T-helper 2 cell (primary cell): ENCODE data around the gene PKNOX2.

ENCODE experiments used
- DNase-seq, 5 experiments: peaks; one replicate each; pipeline versions ENCODE4 v3.0.0 to v3.0.0-alpha.2; 2012 to 2022

PKNOX2 gene

DNA sequence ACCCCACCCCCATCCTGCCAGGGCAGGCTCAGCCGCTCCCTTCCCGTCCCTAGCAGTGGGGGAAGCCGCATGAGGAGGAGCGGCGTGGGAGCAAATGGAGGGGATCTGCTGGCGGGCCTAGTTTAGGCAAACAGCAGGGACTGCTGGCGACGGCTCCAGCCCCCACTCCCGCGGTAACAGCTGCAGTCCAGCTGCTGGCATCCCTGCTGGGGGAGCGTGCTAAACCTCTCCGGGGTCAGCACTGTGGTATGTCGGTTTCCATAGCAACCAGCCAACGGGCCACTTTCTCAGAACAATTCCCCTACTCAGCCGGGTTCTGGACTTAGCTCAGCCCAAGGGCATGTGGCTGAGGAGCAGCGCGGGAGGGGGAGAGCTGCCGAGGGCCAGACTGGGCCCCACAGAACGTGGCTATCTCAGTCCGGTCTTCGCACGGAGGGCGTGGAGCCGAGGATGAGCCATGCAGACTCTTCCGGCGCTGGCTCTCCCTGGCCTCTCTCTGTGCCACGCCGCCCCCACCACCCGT is 98.8 kb downstream of the PKNOX2 start:
- no peak for DNase-seq

DNA sequence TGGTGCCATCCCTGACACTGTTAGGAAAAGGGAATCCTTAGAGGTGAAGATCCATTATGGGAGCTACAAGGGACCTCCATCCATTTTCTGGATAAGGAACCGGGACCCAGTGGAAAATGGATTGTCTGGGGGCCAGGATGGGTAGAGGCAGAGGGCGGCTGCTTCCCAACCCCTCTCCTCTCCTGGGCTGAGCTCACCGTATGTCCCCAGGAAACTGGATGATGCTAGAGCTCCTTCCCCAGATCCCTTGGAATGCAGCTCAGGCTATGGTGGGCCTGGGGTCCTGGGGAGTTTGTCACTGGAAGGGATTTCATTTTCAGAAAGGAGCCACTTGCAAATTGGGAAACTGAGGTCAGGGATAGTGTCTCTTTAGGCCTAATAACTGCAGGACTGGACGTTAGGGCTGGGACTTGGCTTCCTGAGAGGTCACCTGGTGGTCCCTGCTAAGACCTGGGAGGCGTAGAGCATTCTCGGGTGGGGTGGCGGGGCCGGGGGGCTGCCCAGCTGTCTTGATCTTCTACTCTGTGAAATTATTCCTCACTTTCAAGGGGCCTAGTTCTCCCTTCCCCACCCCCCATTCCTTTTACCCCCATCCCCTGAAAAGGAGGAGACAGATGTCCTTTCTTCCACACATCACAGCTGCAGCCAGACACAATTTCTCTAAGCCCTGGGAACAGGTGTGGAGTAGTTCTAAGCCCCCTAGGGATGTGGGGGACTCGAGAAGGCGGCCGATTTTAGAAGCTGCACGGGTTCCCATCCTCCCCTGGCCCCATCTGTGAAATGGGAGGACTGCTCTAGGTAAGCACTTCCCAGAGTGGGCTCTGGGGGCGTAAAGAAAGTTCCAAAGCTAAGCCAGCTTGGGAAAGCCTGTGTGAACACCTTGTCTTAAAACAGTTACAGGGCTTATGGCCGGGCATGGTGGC is 99.8 kb downstream of the PKNOX2 start:
- DNase-seq, result no peak

DNA sequence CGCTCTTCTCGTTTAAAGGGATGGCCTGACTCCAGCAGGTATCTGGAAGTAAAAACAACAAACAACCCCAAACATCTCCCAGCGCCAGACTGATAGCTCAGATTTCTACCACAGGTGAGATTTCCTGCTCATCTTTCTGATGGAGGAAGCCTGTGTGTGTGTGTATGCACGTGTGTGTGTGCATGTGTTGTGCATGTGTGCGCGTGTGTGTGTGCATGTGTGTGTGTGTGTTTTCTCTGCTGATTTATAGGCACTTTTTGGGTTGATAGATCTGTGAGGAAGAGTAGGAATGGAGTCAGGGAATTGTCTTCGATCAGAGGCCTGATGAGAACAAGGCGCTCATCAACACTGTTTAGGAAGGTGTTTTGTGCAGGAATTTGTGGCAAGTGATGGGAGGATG is 103.0 kb downstream of the PKNOX2 start:
- DNase-seq, result no peak

DNA sequence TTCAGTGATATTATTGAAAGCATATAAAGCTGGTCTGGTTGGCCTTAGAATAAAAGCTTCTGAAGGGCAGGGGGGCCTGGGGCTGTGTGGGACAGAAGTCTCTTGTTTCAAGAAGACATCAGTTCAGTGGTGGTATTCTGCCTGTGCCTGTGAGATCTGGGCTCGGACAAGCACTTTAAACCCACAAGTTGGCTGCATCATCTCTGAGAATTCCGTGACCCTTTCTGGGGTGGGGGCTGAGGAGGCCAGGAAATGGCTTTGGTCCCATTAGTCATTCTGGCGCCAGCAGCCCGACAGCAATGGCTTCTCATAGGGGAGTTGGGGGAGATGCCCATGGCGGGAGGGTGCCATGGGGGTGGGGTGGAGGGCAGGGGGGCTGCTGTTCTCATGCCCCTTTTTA is 104.1 kb downstream of the PKNOX2 start:
- no peak for DNase-seq

DNA sequence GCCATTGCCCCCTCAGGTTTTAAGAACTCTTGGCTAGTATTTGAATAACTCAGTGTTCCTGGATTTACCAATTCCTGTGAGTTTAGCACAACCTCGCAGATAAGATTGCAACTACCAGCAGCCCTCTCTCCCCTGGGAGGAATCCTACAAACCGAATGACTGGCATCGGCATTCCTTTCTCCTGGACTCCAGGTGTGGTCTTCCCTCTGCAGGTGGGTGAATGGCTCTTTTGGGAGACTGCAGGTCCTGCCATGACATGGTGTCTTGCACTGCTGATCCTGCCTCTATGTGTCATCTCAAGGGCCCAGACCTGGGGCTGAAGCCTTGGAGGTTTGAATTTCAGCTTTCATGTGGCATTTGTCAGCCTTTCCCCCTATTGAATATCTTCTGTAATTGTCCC is 105.6 kb downstream of the PKNOX2 start:
- no peak for DNase-seq

DNA sequence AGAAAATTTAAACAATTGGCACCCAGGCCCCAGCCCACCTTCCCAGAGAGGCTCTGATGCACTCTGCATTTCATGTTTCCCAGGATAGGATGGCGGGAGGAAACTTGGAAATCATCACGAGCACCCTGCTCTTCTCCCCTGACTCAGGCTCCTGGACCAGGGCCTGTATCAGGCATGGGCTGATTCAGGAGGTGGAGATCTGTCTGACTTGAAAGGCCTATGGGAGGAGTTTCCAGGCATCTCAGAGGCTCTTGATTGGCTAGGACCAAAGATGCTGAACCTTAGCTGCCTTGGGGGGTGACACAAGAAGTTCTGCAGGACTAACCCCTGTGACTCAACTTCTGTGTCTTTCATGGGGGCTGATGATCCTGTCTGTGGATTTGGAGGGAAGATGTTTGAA is 106.2 kb downstream of the PKNOX2 start:
- no peak for DNase-seq

DNA sequence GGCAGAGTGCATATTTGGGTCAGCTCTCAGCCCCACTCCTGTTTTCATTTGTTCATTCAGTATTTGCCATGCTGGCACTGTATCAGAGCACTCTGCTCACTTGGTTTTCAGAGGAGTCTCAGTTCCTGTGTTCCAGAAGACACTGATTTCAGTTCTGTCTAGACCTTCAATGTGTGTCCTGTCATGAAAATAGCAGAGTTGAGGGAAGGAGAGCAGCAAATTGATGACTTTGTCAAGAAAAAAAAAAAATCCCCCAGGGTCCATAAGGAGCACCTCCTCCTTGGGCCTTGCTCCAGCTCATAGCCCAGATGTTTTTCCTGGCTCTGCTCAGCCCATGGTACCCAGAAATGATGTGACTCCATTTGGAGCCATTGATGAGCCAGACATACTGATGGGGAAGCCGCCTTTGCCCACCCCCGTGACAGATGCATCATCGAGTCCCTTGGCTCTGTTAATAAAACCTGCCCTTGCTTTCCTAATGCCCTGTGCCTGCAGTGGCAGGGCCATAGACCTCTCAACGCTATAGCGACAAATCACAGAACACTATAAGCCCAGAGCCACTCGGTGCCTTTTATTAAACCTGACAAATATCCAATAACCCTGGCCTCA is 107.0 kb downstream of the PKNOX2 start:
- no peak for DNase-seq

DNA sequence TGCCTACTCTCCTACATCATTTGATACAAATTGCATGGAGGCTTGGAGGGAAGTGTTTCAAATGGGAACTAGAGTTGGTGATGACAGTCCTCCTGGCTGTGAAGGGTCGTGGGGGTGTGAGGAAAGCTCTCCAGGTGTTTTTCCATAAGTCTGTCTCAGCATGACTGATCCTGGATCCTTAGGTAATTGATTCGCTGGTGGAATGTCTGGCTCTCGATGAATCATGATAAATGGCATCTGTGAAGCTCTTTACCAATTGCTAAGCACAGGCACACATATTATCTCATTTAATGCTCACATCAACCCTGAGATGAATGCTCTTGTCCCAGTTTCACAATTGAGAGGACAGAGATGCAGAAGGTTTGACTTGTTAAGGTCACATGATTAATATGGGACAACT is 107.5 kb downstream of the PKNOX2 start:
- no peak for DNase-seq

DNA sequence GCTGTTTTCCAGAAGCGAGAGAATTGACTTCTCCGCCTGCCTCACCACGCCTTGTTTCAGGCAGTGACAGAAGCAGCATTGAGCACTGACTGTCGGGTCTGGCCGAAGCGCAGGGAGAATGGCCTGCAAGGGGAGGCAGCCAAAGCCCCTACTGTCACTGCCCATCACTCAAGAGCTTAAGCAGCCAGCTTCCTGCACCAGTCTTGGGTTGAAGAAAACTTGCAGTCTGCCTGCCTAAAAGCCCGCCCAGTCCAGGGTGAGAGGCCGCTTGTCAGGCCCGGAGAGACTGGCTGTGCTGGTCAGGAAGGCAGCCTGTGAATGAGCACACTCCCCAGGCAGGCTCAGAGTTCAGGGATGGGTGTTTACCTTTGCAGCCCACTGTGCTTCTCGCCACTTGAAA is 108.3 kb downstream of the PKNOX2 start:
- DNase-seq, result no peak

DNA sequence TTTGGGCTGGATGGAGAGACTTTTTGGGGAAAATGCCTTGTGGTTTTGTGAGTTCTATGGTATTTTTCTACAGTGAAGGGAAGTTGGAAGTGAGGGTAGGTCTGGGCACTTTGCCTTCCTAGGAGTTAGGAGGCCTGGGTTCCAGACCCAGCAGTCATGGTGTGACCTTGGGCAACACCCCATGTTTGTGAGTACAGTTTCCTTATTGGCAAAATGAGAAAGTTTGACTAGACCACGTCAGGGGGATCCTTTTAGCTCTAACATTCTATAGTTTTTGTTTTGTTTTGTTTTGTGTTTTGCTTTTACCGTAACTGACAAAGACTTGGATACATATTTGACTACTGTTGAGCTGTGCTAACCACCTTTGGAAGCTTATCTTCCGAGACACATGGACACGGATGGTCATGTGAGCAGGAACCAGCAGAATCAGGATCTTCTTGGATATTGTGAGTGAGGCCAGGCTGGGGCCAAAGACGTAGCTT is 109.0 kb downstream of the PKNOX2 start:
- no peak for DNase-seq

DNA sequence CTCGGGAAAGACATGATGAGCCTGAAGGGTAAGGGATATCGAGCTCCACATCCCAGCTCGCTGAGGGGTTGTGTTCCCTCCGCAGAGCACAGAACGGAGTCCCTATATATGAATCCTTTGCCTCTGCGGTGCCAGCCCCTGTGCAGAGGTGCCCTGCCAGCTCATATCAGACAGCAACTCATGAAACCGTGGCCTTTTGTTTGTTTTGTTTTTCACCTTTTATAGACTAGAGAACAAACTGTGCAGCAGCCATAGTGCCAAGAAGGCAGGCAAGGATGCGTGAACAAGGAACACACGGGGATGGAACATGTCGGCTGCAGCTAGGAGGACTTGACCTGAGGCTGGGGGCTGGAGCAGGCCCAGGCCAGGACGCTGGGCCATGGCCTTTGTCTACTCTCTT is 109.8 kb downstream of the PKNOX2 start:
- no peak for DNase-seq

DNA sequence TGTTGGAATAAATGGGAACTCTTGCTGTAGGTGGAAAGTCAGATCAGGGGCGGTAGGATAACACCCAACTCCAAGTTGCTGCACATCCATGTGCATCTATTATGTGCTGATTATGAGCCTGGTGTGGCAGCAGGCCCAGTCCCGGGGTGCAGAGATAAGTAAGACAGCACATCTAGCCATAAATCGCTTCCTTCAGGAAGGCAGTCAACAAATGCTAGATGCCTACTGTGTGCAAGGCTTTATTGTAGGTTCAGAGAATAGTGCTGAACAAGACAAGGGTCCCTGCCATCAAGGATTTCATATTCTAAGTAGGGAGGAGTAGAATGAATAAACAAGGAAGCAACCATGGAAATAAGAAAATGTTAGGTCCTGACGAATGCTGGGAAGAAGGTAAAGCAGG is 110.2 kb downstream of the PKNOX2 start:
- no peak for DNase-seq

DNA sequence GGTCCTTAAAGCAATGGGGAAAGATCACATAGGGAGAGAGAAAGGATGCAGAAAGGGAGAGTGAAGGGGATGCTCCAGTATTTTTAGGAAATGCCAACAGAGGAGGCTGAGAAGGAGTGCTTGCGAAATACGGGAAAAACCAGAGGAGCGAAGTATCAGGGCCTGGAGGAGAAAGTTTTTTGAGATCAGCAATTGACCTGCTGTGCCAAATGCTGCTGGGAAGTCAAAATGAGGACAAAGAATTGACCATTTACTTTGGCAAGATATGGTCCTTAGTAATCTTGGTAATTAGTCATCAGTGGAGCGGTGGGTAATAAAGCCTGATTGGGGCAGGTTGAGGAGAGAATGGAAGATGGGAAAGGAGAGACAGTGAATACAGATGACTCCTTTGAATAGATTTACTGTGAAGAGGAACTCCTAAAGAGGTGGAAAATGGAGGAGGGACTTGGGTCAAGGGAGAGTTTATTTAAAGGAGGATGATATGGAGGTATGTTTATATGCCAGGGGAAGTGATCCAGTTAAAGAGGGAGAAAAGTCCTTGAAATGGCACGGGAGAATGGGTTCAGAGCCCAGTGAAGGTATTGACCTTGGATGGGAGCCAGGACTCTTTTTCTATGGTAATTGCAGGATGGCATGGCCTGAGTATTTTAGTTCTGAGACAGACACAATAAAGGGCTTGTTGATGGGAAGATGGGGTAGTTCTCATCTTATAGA is 111.5 kb downstream of the PKNOX2 start:
- DNase-seq, result no peak

DNA sequence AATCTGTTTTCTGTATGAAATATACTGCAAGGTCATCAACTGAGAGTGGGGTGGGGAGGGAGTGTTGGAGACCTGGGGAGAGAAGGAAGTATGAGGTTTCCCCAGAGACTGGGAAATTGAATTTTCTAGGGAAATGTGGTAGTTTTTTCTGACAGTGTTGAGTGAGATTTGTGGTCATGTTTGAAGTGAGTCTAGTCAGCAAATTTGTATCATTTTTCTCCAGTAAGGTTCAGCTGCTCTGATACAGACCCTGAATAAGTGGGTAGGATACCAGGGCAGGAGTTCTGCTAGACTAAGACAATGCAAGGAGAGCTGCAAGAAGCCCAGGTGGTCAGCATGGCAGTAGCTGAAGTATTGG is 112.0 kb downstream of the PKNOX2 start:
- no peak for DNase-seq

DNA sequence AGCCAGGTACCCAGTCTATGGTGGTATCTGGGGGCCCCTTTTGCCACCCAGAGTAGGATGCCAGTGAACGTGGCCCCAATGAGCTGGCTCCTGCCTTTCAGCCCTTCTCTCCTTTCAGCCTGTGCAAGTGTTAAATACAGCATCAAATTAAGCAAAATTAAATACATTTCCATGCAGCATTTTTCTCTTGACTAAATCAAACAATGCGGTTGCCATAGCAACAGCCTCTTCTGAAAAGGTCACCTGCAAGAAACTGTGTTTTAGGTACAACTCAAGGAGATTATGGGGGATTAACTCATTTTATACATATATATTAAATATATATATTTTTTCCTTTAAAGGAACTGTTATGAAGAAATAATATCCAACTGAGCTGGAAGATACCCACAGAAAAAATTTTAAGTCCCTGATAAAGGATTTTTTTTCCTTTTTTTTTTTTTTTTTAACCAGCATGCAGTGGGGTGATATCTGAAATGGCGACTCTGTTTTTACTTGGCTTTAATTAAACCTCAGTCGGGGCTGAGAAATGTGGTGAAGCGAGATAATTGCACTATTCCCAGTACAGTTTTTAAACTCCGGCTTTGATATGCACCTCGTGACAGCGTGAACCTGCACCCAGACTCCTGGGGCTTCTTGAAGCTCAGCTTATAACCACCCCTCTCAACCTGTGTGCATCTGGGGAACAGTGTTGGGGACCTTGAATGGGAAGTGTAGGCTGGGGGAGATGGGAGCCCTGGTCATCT is 115.3 kb downstream of the PKNOX2 start:
- DNase-seq, result no peak

DNA sequence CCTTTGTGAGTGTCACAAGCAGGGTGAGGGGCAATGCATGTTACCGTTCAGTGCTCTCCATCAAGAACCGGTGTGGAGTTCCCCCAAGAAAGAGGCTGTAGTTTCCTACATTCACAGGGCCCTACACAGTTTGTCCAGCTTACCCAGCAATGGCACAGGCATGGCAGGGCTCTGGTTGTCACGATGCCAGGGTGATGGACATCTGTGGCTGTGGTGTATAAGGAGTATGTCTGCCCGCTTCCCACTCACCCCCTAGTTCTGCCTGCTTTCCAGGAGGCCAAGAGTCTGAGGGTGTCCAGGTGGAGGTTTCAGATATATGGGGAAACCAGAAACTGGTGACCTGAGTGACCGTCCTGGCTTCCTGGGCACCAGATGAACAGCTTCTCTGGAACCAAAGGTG is 116.1 kb downstream of the PKNOX2 start:
- DNase-seq, result no peak

DNA sequence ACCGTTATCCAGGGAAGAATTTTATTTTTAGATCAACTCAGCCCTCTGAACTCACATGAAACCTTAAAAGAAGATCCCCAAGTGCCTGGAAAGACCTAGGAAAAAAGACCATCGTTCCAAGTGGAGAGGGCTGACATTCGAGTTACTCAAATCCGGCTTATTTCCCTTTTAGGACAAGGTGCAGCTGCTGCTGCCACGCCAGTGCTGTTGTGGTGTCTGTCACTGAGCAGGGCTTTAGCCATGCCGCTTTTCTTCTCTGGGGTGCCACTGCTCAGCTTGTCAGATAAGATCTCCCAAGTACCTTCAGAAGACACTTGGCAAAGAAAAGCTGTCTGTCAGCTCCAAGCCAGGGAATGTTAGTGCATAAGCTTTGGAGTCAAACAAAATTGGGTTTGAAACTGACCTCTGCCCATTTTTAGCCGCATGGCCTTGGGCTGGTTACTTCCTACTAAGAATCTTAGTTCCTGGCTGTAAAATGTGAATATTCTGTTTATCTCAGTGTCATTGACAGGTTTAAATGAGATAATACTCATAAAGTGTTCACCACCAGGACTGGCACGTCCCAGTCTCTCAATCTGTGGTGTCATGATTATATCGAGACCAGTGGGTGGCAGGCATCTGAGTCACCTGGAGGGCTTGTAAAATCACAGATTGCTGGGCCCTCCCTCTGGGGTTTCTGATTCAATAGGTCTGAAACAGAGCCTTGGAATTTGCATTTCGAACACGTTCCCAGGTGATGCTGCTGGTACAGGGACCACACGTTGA is 117.5 kb downstream of the PKNOX2 start:
- DNase-seq, result no peak

DNA sequence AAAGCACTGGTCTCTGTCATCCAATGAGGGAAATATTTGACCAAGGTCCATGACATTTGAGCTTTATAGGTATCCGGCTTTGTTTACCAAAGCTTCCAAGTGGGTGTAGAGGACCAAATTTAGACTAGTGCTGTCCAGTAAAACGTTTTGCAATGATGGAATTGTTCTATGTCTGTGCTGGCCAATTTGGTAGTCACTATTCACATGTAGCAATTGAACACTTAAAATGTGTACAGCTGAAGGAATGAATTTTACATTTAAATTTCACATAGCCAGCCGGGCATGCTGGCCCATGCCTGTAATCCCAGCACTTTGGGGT is 118.0 kb downstream of the PKNOX2 start:
- no peak for DNase-seq

DNA sequence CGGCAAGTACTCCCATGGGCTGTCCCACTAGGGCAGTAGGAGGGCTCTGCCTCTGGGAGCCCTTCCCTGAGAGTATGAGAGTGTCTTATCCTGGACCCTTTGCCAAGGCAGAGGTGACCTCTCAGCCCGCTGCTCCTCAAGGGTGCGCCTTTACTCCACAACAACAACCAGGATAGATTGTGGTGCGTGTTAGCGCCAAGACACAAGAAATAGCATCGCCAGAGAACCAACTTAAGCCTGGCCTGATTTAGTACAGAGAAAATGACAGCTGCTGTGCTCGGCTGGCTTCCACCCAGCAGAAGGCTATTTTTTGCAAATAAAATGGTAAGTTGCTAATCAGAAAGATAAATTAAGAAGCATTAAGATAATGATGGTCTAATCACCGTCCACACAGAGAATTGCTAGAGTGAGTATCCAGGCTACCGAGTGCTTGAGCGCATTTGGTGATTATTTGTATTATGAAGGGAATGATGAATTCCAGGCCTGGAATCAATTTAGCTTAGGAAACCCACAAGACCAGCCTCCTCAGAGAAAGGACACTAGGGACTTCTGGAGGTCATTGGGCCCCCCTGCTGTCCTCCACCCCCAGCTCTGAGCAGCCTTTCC is 119.8 kb downstream of the PKNOX2 start:
- DNase-seq, result no peak

DNA sequence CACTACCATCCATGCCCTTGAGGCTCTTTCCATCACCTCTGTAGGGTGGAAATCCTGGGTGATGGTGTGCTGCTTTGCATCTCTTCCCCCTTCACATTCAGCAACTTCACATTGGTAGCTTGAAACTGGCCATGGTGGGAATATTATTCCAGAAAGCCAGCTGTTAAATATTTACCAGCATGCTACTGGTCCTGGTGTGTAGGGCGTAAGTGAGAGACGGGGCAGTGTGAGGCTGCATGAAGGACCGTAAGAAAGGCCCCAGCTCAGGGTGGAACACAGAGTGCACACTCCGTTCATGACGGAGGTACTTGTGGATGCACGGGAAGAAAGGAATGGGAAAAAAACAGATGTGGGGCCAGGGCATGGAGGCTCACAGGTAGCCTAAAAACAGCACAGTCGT is 121.3 kb downstream of the PKNOX2 start:
- DNase-seq, result no peak

DNA sequence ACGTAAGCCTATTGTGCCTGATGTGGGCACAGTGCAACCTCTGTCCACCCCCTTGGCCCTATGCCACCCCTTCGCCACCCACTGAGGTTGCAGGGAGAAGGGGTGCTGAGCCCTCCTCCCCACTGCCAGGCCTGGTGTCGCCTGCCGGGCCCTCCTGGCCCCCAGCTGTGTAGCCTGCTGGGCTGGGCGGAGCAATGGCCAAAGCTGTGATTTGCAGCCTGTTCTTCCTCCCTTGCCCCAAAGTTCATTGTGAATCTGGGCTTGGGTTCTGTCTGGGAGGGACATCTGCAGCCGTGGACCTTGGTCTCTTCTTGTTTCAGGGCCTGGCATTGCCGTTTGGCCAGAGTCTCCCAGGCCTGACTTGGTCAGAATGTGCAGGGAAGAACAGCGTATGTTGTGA is 121.9 kb downstream of the PKNOX2 start:
- DNase-seq, result no peak
